HG03439 (cell line): ENCODE data around the gene JADE1.

Experiments
- ATAC-seq: cut with Tn5 transposase; IDR thresholded peaks from one replicate; pipeline ENCODE4 v1.9.1; 2021; ENCODE audit warnings: mild to moderate bottlenecking, moderate library complexity; ENCODE audit not compliant: unreplicated experiment

The JADE1 gene

DNA sequence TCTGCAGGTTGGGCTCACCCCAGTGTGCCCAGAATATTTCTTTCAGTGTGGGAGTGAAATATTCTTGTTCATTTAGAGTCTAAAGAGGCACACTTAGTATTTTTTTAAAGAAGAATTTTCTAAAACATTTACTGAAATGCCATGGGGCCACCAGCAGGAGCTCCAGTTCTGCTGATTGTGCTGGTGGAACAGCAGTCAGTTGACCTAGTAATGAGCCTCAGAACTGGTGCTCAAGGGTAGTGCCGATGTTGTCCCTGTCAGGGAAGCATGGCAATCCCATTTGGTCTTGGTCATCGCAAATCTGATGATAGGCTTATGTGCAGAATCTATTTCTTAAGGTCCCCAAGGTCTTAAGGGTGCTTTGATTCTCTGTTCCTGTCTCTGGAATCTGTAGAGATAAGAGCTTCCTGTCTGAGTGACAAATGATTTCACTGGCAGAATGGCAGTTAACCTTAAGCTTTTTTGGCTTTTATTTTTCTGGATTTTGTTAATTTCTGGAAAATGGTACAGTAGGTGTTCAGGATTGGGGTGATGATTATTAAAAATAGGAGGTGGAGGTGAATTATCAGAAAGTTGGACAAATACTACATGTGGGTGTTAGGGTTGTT lies 31.3 kb downstream of the JADE1 start:
- ATAC-seq = no peak

DNA sequence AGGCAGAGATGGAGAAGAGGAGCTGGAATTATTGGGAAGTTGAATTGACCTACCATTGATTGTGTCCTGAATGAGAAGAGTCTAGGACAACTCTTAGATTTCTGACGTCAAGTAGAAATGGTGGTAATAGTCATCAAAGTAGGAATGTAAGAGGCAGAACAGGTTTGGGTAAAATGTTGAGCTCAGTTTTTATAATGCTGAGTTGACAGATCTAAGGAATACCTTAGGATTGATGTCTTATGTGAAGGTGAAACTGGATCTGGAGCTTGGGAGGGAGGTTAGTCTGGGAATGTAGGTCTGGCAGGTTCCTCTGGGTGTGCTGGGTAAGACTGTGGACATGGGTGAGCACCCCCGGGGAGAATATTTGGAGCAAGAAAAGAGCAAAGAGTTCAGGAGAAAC lies 31.9 kb downstream of the JADE1 start:
- no peak for ATAC-seq

DNA sequence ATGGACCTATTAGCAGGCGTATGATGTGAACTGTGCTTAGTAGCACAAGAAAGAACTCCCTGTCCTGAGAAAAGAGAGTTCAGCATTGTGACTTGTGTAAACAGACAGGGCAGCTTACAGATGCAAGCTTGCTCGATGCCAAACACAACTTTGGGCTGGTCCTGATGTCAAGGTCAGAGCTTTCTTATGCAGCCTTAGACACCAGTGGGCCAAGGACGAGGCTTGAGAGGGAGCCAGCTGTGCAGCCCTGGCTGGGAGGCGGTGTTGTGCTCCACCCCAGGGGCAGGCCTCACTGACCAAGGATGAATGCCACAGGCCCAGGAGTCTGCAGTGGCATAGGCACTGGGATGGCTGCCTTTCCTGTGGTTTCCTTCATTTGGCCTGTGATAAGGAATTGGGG lies 35.4 kb downstream of the JADE1 start:
- ATAC-seq = no peak

DNA sequence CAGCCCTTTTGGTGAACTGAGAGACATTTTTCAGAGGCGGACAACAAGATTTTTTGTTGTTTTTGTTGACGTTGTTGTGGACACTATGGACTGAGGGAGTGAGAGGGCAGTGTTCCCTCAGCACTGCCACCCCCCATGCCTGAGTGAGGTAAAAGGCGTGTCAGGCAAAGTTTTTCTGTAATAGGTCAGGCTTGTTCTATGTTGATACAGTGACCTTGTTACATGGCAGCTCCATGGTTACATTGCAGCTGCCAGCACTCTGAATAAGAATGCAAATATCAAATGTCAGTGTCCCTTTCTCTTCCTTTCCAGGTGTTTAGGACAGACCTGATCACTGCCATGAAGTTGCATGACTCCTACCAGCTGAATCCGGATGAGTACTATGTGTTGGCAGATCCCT lies 36.6 kb downstream of the JADE1 start:
- ATAC-seq = no peak

DNA sequence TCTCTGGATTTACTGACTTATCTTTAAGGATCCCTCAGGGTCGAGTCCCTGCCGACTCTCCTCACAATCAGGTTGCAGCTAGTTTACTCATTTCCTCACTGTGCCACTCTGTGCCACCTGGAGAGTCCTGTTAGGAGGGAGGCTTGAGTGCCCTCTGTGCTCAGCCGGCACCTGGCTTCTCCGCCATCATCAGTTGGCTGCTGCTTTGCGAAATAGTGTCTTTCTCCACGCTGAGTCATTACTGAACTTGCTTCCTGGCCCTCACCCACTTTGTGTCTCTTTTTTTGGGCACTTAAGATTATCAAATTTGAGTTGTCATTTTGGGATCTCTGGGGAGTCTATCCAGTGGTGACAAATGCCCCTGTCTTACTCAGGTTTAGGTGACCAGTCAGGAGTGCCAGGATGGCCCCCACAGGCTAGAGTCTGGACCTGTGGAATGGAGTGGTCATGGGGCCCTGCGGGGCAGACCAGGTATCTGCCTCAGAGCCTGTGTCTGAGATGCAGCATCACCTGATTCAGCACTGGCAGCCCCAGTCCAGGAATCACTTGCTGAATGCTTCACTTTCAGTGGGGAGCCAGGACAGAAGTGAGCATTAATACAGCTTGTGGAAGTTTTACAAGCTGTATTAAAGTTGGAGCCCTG lies 37.7 kb downstream of the JADE1 start:
- no peak for ATAC-seq

DNA sequence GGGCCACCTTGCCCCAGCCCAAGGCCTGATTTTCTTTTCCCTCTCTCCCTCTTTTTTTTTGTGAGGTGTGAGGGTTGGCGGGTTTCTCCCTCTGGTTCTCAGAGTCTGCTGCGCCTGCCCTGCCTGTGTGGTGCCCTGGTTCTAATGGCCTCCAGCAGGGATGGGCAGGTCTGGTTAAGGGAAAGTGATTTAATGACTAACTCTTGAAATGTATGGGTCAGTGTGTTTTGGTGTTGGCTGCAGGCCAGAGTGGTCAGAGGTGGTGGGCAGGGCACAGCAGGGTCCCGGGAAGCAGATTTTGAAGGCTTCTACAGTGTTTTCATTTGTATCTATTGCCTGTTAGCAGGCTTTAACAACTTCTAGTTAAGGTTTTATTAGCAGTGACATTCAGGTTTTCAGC lies 39.0 kb downstream of the JADE1 start:
- ATAC-seq = no peak

DNA sequence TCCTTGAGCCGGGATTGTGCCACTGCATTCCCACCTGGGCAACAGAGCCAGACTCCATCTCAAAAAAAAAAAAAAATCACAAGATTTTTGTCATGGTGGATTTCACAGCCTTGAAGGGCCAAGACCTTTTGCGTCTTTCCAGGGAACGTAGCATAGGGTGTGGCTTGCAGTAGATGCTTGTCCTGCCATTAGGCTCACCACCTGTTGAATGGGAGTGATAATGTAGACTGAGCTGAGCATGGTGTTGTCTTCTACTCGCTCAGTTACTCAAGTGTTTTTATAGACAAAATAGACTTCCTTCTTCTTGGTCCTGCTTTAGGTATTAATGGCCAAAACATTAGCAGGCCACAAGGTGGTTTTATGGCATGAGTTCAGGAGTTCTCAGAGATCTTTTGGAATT lies 40.8 kb downstream of the JADE1 start:
- no peak for ATAC-seq

DNA sequence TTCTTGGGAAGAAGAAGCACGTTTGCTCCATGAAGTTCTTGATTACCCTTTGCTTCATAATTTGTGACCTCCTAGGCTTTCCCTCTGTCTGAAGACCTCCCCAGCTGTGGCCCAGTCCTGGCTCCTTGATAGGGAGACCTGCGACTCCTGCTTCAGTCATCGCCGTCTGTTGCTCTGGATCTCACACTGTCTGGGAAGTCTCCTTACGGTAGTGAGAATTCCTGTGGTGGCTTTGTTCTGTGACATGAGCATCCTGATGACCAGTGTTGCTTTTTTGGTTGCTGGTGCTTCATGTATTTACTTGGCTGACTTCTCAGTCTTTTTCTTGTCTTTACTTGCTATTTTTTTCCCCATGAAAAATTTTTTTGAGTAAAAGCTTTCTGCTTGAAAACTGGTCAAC lies 44.2 kb downstream of the JADE1 start:
- ATAC-seq = no peak

DNA sequence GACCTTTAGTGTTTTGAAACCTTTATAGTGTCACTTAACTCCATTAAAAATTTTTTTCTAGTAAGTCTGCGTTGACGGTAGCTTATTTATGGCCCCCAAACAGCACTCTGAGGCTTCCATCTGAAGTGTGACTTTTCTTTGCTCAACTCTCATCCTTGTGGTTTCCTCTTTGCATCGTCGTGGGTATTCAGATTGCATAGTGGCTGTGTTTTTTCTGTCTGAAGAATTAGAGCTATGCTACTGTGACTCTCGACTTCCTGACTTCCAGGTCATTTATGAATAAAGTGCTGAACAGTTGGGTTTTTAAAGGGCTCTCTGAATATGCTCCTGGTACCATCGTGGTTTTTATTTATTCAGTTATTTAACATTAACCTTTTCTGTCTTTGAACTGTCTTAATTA lies 44.9 kb downstream of the JADE1 start:
- ATAC-seq = no peak

DNA sequence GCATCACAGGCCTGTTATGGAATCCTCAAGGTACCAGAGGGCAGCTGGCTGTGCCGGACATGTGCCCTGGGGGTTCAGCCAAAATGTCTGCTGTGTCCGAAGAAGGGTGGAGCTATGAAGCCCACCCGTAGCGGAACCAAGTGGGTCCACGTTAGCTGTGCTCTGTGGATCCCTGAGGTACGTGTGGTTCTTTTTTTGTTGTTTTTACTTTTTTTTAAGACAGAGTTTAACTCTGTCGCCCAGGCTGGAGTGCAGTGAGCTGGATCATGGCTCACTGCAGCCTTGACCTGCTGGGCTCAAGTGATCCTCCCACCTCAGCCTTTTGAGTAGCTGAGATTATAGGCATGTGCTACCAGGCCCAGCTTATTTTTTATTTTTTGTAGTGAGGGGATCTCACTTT lies 46.1 kb downstream of the JADE1 start:
- ATAC-seq = no peak

DNA sequence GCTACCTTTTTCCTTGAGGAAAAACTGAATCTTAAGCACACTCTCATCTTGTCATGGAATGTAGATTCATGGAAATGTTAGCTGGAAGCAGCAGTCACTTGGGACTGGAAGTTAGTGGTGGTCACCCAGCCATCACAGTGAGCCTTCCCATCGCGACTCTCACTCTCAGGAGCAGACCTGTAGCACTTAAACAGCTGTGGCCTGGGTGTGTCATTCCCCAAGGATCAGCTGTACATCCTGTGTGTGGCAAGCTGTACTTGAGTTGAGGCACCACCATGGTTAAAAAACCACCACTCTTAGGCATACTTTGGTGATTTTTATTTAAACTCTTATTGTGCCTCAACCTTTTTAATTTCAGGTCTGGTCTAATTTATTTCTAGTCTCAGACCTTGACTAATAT lies 46.7 kb downstream of the JADE1 start:
- no peak for ATAC-seq

DNA sequence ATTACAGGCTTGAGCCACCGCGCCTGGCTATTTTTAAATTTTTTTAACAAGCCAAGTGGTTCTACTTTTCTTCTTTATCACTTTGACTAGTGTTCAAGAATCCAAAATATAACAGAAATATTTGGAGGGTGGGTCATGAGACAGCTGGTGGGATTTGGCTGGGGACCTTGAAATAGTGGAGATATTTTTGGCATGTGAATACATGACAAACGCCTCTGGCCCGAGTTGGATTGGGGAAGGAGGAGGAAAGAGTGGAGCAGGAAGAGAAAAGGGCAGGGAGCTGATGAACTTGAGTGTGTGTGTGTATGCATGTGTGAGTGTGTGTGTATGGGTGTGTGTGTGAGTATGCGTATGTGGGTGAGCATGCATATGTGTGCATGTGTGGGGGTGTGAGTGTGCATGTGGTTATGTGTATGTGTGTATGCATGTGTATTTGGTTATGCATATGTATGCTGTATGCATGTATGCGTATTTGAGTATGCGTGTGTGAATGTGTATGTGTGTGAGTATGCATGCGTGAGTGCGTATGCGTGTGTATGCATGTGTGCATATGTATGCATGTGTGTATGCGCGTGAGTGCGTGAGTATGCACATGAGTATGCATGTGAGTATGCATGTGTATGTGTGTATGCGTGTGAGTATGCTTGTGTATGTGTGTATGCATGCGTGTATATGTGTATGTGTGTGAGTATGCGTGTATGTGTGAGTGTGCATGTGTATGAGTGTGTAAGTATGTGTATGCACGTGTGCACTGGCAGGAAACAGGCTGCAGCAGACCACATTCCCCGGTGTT lies 49.6 kb downstream of the JADE1 start:
- no peak for ATAC-seq

DNA sequence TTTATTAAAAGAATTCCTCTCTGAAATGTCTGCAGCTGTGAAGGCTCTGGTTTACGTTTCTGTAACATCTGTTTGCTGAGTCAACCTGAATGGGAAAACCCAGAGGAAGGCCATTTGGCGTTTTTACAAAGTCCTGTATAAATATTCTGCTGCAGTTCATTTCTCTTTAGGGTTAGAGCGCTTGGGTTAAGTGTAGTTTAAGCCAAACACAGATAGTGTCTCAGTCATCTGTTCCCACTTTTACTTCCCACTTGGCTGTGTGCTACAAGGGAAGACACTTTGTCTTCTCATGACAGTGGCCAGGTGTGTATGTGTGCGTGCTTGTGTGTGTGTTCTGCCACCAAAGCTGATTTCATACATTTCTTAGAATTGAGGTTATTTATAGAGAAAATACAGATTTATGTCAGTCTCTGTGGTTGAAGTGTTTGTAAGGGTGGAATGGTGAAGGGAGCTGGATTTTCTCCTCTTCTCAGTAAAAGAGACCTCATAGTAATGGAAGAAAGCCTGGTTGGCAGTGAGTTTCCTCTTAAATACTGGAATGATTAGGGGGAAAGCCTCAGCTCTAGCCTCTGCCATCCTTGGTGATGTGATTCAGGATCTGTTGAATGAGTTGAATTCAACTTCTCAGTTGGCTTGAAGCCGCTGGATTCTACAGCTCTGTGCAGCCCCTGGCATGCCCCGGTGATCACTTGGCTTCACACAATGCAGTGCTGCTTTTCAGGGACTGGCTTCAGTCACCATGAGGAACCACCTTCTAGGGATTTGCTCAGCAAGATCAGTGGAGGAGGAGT lies 50.6 kb downstream of the JADE1 start:
- ATAC-seq = no peak

DNA sequence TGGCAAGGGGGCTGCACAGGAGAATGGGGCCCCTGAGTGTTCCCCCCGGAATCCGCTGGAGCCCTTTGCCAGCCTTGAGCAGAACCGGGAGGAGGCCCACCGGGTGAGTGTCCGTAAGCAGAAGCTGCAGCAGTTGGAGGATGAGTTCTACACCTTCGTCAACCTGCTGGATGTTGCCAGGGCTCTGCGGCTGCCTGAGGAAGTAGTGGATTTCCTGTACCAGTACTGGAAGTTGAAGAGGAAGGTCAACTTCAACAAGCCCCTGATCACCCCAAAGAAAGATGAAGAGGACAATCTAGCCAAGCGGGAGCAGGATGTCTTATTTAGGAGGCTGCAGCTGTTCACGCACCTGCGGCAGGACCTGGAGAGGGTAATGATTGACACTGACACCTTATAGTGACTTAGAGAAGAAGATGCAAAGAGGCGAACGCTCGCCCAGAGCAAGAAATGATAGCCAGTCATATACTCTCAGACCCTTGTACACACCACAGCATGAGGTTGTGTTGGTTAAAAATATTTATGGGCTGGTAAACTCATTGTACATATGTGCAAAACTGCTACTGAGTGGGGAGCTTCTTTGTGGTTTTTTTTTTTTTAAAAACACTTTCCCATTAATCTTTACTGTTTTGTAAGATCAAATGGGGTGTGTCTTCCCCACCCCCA lies 52.5 kb downstream of the JADE1 start:
- ATAC-seq = no peak

DNA sequence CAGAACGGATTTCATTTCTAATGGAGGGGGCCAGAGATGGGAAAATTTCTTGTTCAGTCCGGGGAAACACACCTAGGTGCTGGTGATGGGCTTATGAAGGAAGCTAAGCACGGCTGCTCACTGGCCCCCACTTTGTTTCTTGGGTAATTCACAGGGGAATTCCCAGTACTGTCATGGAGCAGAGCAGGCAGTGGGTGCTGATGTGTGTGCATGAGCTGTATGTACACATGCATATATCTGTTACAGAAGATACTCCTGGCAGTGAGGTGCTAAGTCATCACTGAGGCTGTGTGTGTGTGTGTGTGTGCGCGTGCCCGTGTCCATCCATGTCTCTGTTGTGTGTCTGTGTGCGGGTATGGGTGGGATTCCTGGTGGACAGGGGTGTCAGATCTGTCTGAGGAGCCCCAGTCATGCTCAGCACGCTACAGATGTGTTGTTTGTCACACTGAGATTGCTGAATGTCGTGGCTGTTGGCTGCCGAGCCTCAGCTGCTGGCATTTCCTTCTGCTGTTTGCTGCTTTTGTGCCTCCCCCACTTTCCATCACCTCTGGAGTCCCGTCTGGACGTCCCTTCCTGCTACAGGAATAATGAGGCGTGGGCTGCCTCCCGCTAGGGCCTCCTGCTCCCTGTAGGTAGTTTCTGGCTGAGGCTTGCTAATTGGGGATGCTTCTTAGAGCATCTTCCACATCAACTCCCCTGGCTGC lies 53.3 kb downstream of the JADE1 start:
- peak; percentile 69 for ATAC-seq

DNA sequence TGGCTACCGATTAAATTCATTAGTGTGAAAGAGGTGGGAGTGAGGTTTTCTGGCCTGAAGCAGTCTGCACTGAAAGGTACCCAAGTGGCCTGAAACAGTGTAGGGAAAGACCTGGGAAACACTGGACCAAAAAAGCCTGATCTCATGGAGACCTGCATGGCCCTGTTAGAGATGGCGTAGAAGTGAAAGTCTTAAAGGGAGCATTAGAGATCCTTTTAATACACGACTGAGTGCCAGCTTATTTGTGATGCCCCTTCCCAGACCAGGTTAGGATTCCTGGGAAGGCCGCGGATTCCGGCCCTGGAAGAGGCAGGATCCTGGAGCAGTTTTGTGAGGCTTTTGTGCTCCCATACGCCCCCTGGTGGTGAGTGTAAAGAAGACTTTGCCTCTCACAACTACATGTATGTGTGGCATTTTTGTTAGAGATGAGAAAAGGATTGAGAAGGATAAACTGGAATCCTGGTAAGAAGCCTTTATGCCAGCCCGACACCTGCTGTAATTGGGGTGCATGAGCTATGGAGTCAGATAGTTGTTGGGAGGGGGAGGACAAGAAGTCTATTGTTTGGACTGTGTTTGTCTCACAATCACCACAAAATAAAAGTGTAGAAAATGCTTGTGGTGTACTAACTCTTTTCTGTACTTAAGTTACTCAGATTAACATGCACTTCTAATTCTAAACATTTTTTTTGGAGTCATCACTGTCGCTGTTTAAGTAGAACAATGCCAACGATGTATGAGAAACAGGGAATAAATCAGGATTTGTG lies 54.0 kb downstream of the JADE1 start:
- no peak for ATAC-seq

DNA sequence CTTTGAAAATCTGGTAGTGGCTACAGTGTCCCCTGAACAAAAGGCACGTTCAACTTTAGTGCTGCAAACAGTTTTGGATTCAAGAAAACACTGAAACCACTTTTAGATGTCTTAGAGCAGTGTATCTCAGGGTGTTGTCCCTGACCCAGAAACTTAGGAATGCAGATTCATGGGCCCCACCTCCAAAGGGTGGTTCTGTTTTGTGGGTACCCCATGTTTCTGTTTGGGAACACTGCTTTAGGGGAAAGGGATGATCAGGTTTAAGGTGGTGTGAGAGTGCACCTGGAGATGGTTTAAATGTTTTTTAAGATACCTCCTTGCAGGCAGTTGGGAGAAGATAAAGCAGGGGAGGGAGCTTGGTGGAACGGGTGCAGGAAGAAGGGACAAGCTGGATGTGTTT lies 55.6 kb downstream of the JADE1 start:
- no peak for ATAC-seq

DNA sequence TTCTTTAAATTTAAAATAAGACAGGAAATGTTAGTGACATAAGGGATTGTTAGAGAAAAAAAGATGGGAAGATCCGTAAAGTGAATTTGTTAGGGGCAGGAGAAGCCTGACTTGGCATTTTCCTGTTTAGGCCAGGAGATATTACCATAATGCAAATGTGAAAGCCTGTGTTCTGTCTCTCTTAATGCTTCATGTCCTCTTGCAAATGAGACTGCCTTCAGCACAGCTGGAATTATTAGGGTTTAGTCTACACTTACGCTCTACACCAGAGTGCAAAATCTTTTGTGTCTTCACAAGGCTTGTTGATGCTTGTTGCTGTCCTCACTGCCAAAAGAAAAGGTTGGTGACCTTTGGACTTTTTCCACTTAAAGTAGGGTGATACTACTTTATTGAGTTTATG lies 56.8 kb downstream of the JADE1 start:
- no peak for ATAC-seq

DNA sequence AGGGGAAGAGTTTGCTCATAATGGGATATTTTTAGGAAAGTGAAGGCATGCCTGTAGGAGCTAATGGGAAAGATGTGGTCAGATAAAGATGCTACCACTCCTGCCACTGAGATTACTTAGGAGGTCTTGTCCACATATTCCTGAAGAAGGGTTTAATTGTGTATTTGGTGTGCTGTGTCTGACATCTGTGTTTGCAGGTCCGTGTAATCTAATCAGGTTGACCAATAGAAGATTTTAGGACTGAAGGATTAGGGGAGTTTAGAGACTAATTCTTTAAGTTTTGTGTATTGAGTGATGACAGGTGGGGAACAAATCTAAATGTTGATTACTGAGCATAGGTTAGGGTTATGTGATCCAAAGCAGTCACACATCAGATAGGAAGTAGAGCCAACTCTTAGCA lies 57.2 kb downstream of the JADE1 start:
- no peak for ATAC-seq

DNA sequence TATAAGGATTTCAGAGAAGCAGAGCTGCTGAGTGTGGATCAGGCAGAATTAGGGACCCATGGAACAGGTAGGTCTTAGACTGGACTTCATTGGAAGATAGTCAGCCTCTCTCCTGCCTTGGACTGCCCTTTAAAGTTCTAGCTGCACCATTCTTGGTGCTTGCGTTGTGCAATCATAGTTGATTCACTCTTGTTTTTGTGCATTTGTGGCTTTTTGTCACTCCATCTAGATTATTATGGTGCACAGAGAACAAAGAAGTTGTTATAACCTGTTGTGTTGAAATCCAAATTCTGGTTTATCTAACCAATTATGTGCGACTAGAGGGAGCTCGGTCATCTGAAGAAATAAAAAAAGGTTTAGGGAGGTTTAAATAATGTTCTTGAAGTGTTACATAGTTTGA lies 59.3 kb downstream of the JADE1 start:
- ATAC-seq = no peak
